PC-9 (cell line): ENCODE measurements around the gene TSR3. TPM values are rescaled to one million over a fixed set of nuclear protein-coding genes. Genes with fewer than 3 reads are reported as not detected.

ENCODE experiments used
- BruUV-seq: library from RNA; stranded (reverse); fragments of 400-500 nt; replicated peaks from 2 replicates; lab custom pipeline; 2021; lab: Mats Ljungman, UMichigan
- CTCF ChIA-PET: fragments of 300-600 bp; sonication (Branson Sonifier 250); formaldehyde crosslinking; loops from one replicate; lab custom pipeline; 2022; ENCODE audit warnings: antibody characterized with exemption; lab: Charles Lee
- POLR2A ChIA-PET: fragments of 300-600 bp; sonication (Branson Sonifier 250); formaldehyde crosslinking; loops from one replicate; lab custom pipeline; 2022; ENCODE audit warnings: antibody characterized with exemption; ENCODE audit not compliant: unreplicated experiment; lab: Charles Lee
- DNase-seq, 2 experiments: peaks; one replicate each; pipeline versions ENCODE4 v3.0.0 to v3.0.0-alpha.2; 2015 to 2022; ENCODE audit warnings: mixed read lengths in 1 of 2
- H2AFZ ChIP-seq: fragments of 200-600 bp; sonication (generic); 2 replicates; pipeline ENCODE4 v1.8.1; 2017; ENCODE audit warnings: antibody characterized with exemption
- H3F3A ChIP-seq: fragments of 200-600 bp; sonication (generic); 2 replicates; pipeline ENCODE4 v1.8.1; 2017; ENCODE audit warnings: antibody characterized with exemption, mild to moderate bottlenecking, low read depth; ENCODE audit not compliant: insufficient read depth
- H3K27ac ChIP-seq: fragments of 200-600 bp; sonication (generic); 2 replicates; pipeline ENCODE4 v1.6.1; 2016; ENCODE audit warnings: mixed run types
- H3K27me3 ChIP-seq: fragments of 200-600 bp; sonication (generic); 2 replicates; pipeline ENCODE4 v1.6.1; 2016; ENCODE audit warnings: low read depth, mixed run types; ENCODE audit not compliant: insufficient read depth
- H3K36me3 ChIP-seq: fragments of 200-600 bp; sonication (generic); 2 replicates; pipeline ENCODE4 v1.6.1; 2016; ENCODE audit warnings: low read depth, mixed run types
- H3K4me1 ChIP-seq: fragments of 200-600 bp; sonication (generic); replicated peaks from 2 replicates; pipeline ENCODE4 v1.6.1; 2016; ENCODE audit warnings: mixed run types; ENCODE audit not compliant: insufficient read depth
- H3K4me2 ChIP-seq: fragments of 200-600 bp; sonication (generic); 2 replicates; pipeline ENCODE4 v1.6.1; 2017; ENCODE audit warnings: mixed run types
- H3K4me3 ChIP-seq: fragments of 200-600 bp; sonication (generic); 2 replicates; pipeline ENCODE4 v1.6.1; 2016; ENCODE audit warnings: mixed run types
- H3K79me2 ChIP-seq: fragments of 200-600 bp; sonication (generic); 2 replicates; pipeline ENCODE4 v1.6.1; 2017; ENCODE audit warnings: low read depth, mixed run types
- H3K9me2 ChIP-seq: fragments of 200-600 bp; sonication (generic); 2 replicates; pipeline ENCODE4 v1.8.1; 2017; ENCODE audit warnings: mild to moderate bottlenecking; ENCODE audit not compliant: insufficient read depth
- H3K9me3 ChIP-seq: fragments of 200-600 bp; sonication (generic); 2 replicates; pipeline ENCODE4 v1.8.1; 2016; ENCODE audit warnings: low read depth; ENCODE audit not compliant: insufficient read depth
- H4K20me1 ChIP-seq: fragments of 200-600 bp; sonication (generic); 2 replicates; pipeline ENCODE4 v1.8.1; 2017; ENCODE audit not compliant: insufficient read depth
- CTCF ChIP-seq: fragments of 200-600 bp; sonication (generic); conservative IDR thresholded peaks from 2 replicates; pipeline ENCODE4 v1.6.1; 2017; ENCODE audit warnings: mixed run types, antibody characterized with exemption, mild to moderate bottlenecking, moderate library complexity
- EZH2 ChIP-seq: fragments of 200-600 bp; sonication (generic); IDR thresholded peaks from 2 replicates; pipeline ENCODE4 v1.8.0; 2017; ENCODE audit warnings: antibody characterized with exemption, low read depth
- intact Hi-C: fragments of 100-400 bp; cut with micrococcal nuclease; formaldehyde crosslinking; loops from one replicate; pipeline ENCODE4 v1.10.0; 2022; ENCODE audit not compliant: unreplicated experiment
- total RNA-seq: library from RNA; stranded (reverse); gene quantifications from 2 replicates; pipeline ENCODE4 v1.2.3, GENCODE V29; 2021

The TSR3 gene
- total RNA-seq, 1 experiment from 2014 or later = 69.5 TPM

GRCh38 chr16:1312467-1312816, 39.2 kb downstream of the TSR3 start:
- ChIA-PET CTCF (interaction anchor here (0.6 kb wide), 1 partner anchor 100 kb away, joined by 3 read pairs; no protein-coding TSS in a partner anchor), POLR2A (no interaction called here)
- peaks cover 75% of the 10 kb centered on the region for H4K20me1 ChIP-seq
- no peaks in the 10 kb centered on the region for H3K9me2 ChIP-seq
- DNase-seq = no peak
- H3F3A ChIP-seq = no peaks in the 10 kb centered on the region
- no peak overlapping the region for H3K4me3 ChIP-seq
- intact Hi-C loops = no loop called here
- H3K36me3 ChIP-seq = peaks cover 20% of the 10 kb centered on the region
- no peak overlapping the region for H3K4me2 ChIP-seq
- H3K27me3 ChIP-seq = no peaks in the 10 kb centered on the region
- no TSS peak for BruUV-seq
- H3K79me2 ChIP-seq = peaks cover 69% of the 10 kb centered on the region
- TF ChIP-seq EZH2 (no peak), CTCF (no peak)
- H3K27ac ChIP-seq = no peak overlapping the region
- no peak overlapping the region for H2AFZ ChIP-seq
- no peaks in the 10 kb centered on the region for H3K9me3 ChIP-seq
- peaks cover 14% of the 10 kb centered on the region for H3K4me1 ChIP-seq

- intact Hi-C loops = no loop called here
- DNase-seq = no peak
- peak overlapping the region; percentile 97 for H3K4me2 ChIP-seq
- H3K27ac ChIP-seq = no peak overlapping the region
- TF ChIP-seq CTCF = no peak
- peaks cover 14% of the 10 kb centered on the region for H3K4me1 ChIP-seq
- H4K20me1 ChIP-seq = peaks cover 70% of the 10 kb centered on the region
- BruUV-seq = no TSS peak
- peaks cover 15% of the 10 kb centered on the region; the same call in 1 of the 2 replicates for H3K36me3 ChIP-seq
- peaks cover 69% of the 10 kb centered on the region for H3K79me2 ChIP-seq
- no peaks in the 10 kb centered on the region for H3K27me3 ChIP-seq
- ChIA-PET POLR2A (no interaction called here), CTCF (interaction anchor here (0.6 kb wide), 1 partner anchor 100 kb away, joined by 3 read pairs; no protein-coding TSS in a partner anchor)
- H3K4me3 ChIP-seq = peak overlapping the region; percentile 100; the same call in 1 of the 2 replicates
- no peak overlapping the region for H2AFZ ChIP-seq
- no peaks in the 10 kb centered on the region for H3K9me3 ChIP-seq
- no peaks in the 10 kb centered on the region for H3F3A ChIP-seq
- H3K9me2 ChIP-seq = no peaks in the 10 kb centered on the region
Observed at GRCh38 chr16:1311738-1312466, 39.8 kb downstream of the TSR3 start.

GRCh38 chr16:1311212-1311737, 40.4 kb downstream of the TSR3 start:
- TF ChIP-seq EZH2 (no peak), CTCF (no peak)
- Histone ChIP-seq H3K4me3 (peak overlapping the region; percentile 100), H3K36me3 (peaks cover 9% of the 10 kb centered on the region; the same call in 1 of the 2 replicates), H3K27ac (no peak overlapping the region), H3K4me1 (peaks cover 14% of the 10 kb centered on the region), H3K9me3 (no peaks in the 10 kb centered on the region), H3K9me2 (no peaks in the 10 kb centered on the region), H3K79me2 (peaks cover 65% of the 10 kb centered on the region), H2AFZ (no peak overlapping the region), H3K27me3 (no peaks in the 10 kb centered on the region), H4K20me1 (peaks cover 63% of the 10 kb centered on the region), H3F3A (no peaks in the 10 kb centered on the region), H3K4me2 (peak overlapping the region; percentile 97)
- intact Hi-C loops = no loop called here
- ChIA-PET POLR2A (no interaction called here), CTCF (no interaction called here)
- no TSS peak for BruUV-seq
- DNase-seq = no peak
